Right lobe of liver (tissue), 6 donors: ENCODE data around the gene CYB561D1. TPM values are rescaled to one million over a fixed set of nuclear protein-coding genes. Genes with fewer than 3 reads are reported as not detected.

ENCODE experiments used
- ATAC-seq, 4 donors: fragments of 200-7000 bp; cut with Tn5 transposase; one replicate each; pipeline ENCODE4 v1.9.1; 2020; ENCODE audit warnings: mild to moderate bottlenecking in 4 of 4, moderate library complexity in 4 of 4
- DNase-seq, 3 donors: peaks; one replicate each; pipeline ENCODE4 v3.0.0-alpha.2; 2020
- H3K27ac ChIP-seq, 3 donors: fragments of 200-600 bp; one replicate each; pipeline ENCODE4 v1.8.0; 2022
- H3K27me3 ChIP-seq, 2 donors: fragments of 200-600 bp; one replicate each; pipeline ENCODE4 v1.8.0; 2022
- H3K36me3 ChIP-seq, 4 donors: fragments of 200-600 bp; sonication (generic) in 1 of 4; one replicate each; pipeline versions ENCODE4 v1.5.1 to v1.8.0; 2017 to 2022; ENCODE audit warnings: control low read depth in 1 of 4
- H3K4me1 ChIP-seq, 4 donors: fragments of 200-600 bp; sonication (generic) in 1 of 4; one replicate each; pipeline versions ENCODE4 v1.5.1 to v1.8.0; 2017 to 2022; ENCODE audit warnings: control low read depth in 1 of 4
- H3K4me3 ChIP-seq, 3 donors: fragments of 200-600 bp; one replicate each; pipeline ENCODE4 v1.8.0; 2022
- H3K9me3 ChIP-seq, 4 donors: fragments of 200-600 bp; sonication (generic) in 1 of 4; one replicate each; pipeline versions ENCODE4 v1.5.1 to v1.8.0; 2017 to 2022; ENCODE audit warnings: control low read depth in 1 of 4
- POLR2A ChIP-seq: fragments of 450-650 bp; IDR thresholded peaks from one replicate; pipeline ENCODE4 v1.6.1; 2017; ENCODE audit warnings: antibody characterized with exemption, mild to moderate bottlenecking
- WGBS: methylation state at CpG from one replicate; pipeline ENCODE4 v1.1.6; 2018; ENCODE audit warnings: low coverage, low lambda C conversion rate; ENCODE audit not compliant: insufficient coverage; ENCODE audit errors: missing lambda C conversion rate; 5-methylcytosine and 5-hydroxymethylcytosine counted together
- intact Hi-C, 2 donors: fragments of 100-400 bp; cut with DNase I; formaldehyde crosslinking; loops; one replicate each; pipeline versions ENCODE4 v1.11.2 to v1.14.1; 2022
- total RNA-seq, 6 experiments: library from RNA; depleted of rRNA in 2 of 6; stranded (reverse); fragments of >200 nt in 2 of 6; fragmentation: NEBNext Ultra II Directional in 3 of 6; extraction: Animal tissue kit (Norgen Biotek cat#: 25700) in 3 of 6; gene quantifications; one replicate each; pipeline versions ENCODE4 v1.1.0 to v1.2.4, GENCODE V29; 2016 to 2023
- TF ChIP-seq, protein P1 (sequence below), 4 donors: fragments of 200-600 bp in 3 of 4; fragments of 450-650 bp in 1 of 4; IDR thresholded peaks; one replicate each; pipeline versions ENCODE4 v1.5.1 to v1.8.0; 2016 to 2022; ENCODE audit warnings: antibody characterized with exemption in 4 of 4, mild to moderate bottlenecking in 2 of 4
- donor health status: DM: no; HTN: yes; CAD: no.
- donor health status: DM: no; HTN: no; CAD: no.
- donor health status: DM: no; HTN: no; CAD: no.
- donor health status: DM: no; HTN: yes; CAD: no.
- donor health status: DM: no; HTN: yes; CAD: no.

The CYB561D1 gene
- total RNA-seq, 6 experiments from 2014 or later: 1.5 to 3.1 (median 2.4) TPM

- Histone ChIP-seq H3K9me3 (no peaks in the 10 kb centered on the region), H3K27ac (no peak overlapping the region), H3K27me3 (no peaks in the 10 kb centered on the region), H3K4me1 (no peaks in the 10 kb centered on the region), H3K4me3 (no peak overlapping the region), H3K36me3 (no peaks in the 10 kb centered on the region)
- DNase-seq (no peak), ATAC-seq (no peak)
- no CpG with 5 or more reads among the region's 5 CpGs for WGBS
- intact Hi-C loops: no loop called here
- TF ChIP-seq, protein P1, sequence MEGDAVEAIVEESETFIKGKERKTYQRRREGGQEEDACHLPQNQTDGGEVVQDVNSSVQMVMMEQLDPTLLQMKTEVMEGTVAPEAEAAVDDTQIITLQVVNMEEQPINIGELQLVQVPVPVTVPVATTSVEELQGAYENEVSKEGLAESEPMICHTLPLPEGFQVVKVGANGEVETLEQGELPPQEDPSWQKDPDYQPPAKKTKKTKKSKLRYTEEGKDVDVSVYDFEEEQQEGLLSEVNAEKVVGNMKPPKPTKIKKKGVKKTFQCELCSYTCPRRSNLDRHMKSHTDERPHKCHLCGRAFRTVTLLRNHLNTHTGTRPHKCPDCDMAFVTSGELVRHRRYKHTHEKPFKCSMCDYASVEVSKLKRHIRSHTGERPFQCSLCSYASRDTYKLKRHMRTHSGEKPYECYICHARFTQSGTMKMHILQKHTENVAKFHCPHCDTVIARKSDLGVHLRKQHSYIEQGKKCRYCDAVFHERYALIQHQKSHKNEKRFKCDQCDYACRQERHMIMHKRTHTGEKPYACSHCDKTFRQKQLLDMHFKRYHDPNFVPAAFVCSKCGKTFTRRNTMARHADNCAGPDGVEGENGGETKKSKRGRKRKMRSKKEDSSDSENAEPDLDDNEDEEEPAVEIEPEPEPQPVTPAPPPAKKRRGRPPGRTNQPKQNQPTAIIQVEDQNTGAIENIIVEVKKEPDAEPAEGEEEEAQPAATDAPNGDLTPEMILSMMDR (IDR thresholded peaks at IDR 0.05): no peak
- no peak for TF ChIP-seq POLR2A
Observed at GRCh38 chr1:109479311-109479710, 14.6 kb upstream of the CYB561D1 start.

DNA sequence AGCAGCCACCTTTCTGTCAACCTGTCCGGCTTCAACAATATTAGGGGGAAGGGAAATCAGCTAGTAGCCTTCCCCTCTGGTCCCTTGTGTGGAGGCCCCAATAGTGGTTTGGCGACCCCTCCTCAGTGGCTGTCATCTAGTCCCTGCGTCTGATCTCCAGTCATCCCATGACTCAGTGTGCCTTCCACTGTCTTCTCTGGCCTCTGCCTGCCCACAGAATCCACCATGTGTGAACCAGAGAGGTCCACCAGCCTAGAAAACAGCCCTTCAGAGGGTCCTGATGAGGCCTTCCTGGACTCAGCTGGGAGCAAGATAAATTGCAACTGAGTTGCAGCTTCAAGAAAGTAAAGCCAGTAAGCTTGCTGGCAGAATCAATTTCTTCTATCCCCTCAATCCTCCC lies 14.0 kb upstream of the CYB561D1 start:
- TF ChIP-seq, protein P1 (IDR thresholded peaks at IDR 0.05): no peak
- TF ChIP-seq POLR2A: no peak
- no peaks in the 10 kb centered on the region for H3K9me3 ChIP-seq
- DNase-seq (no peak), ATAC-seq (no peak)
- H3K27ac ChIP-seq: no peak overlapping the region
- no peaks in the 10 kb centered on the region for H3K36me3 ChIP-seq
- intact Hi-C loops: no loop called here
- no CpG with 5 or more reads among the region's 3 CpGs for WGBS
- H3K4me1 ChIP-seq: peaks cover 0 to 3% (median 0%) of the 10 kb centered on the region in 4 donors
- no peak overlapping the region for H3K4me3 ChIP-seq
- no peaks in the 10 kb centered on the region for H3K27me3 ChIP-seq

GRCh38 chr1:109481646-109482045 lies 12.2 kb upstream of the CYB561D1 start:
- DNase-seq (no peak), ATAC-seq (no peak)
- no peak overlapping the region for H3K4me3 ChIP-seq
- TF ChIP-seq, protein P1 (IDR thresholded peaks at IDR 0.05): no peak
- no peak for TF ChIP-seq POLR2A
- WGBS: 93% methylated on average over 2 of the region's 2 CpGs
- no peaks in the 10 kb centered on the region for H3K36me3 ChIP-seq
- no peak overlapping the region for H3K27ac ChIP-seq
- peaks cover 0 to 3% (median 0%) of the 10 kb centered on the region in 4 donors for H3K4me1 ChIP-seq
- no peaks in the 10 kb centered on the region for H3K9me3 ChIP-seq
- intact Hi-C loops: no loop called here
- H3K27me3 ChIP-seq: no peaks in the 10 kb centered on the region

- intact Hi-C loops: no loop called here
- DNase-seq (no peak), ATAC-seq (no peak)
- Histone ChIP-seq H3K27ac (no peak overlapping the region), H3K4me3 (no peak overlapping the region), H3K4me1 (peaks cover 0 to 3% (median 0%) of the 10 kb centered on the region in 4 donors), H3K36me3 (no peaks in the 10 kb centered on the region), H3K27me3 (no peaks in the 10 kb centered on the region), H3K9me3 (no peaks in the 10 kb centered on the region)
- TF ChIP-seq, protein P1 (IDR thresholded peaks at IDR 0.05): no peak
- TF ChIP-seq POLR2A: no peak
Observed at GRCh38 chr1:109482242-109482641, 11.7 kb upstream of the CYB561D1 start.
